HG03469 (cell line): Measurements from ENCODE around the gene CYREN.
"Not testable (repeated sequence)": the region's sequence is repeated elsewhere in the genome, so short reads cannot be mapped to it uniquely, and the experiment has no call there.

ENCODE experiments used
- ATAC-seq: cut with Tn5 transposase; IDR thresholded peaks from one replicate; pipeline ENCODE4 v1.9.1; 2021; ENCODE audit warnings: mild to moderate bottlenecking, moderate library complexity, moderate number of reproducible peaks; ENCODE audit not compliant: unreplicated experiment

Gene CYREN

DNA sequence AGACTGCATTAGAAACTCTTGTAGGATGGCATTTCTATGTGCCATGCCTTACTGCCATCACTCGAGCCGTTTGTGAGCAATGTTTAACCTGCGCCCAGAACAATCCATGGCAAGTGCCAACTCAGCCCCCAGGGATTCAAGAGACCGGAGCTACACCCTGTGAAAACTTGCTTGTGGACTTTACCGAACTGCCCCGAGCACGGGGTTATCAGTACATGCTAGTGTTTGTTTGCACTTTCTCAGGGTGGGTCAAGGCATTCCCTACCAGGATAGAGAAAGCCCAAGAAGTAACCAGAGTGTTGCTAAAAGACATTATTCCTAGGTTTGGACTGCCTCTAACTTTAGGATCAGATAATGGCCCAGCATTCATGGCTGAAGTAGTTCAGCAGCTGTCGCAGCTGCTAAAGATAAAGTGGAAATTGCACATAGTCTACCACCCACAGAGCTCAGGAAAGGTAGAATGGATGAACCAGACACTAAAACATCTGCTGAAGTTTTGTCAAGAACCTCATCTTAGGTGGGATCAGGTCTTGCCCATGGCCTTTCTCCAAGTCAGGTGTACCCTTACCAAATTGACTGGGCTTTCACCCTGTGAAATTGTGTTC, 8.9 kb upstream of the CYREN start:
- ATAC-seq = no peak

DNA sequence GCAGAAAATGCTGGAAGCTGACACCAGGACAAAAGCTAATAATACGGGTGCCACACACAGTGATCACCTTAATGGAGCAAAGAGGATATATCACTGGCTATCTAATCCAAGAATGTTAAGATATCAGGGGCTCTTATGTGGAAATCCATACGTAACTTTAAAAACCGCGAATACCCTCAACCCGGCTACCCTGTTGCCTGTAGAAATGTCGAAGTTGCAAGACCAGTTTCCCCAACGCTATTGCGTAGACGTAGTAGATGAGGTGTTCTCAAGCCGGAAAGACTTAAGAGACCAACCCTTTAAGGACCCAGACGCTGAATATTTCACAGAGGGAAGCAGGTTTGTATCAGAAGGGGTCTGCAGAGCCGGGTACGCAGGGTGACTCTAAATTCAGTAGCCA, 7.9 kb upstream of the CYREN start:
- ATAC-seq = no peak

DNA sequence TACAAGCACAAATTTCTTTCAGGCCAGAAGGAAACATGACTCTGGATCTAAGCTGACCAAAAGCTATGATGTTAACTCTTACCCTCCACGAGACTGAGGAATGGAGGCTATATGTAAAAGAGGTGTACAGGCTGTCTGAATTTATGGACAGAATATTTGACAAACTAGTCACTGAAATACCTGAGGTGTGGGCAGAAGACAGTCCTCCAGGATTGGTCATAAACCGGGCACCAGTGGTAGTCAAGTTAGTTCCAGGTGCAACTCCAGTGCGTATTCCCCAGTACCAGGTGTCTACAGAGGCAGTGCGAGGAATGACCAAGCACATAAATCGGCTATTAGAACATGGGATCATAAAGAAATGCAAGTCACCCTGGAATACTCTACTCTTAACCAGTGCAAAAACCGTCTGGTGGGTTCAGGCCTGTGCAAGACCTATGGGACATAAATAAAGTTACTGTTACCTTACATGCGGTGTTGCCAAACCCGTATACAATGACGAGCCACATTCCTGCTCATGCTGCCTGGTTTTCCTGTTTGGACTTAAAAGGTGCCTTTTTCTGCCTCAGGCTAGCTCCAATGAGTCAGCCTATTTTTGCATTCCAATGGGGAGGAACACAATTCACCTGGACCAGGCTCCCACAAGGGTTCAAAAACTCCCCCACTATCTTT, 6.7 kb upstream of the CYREN start:
- no peak for ATAC-seq

DNA sequence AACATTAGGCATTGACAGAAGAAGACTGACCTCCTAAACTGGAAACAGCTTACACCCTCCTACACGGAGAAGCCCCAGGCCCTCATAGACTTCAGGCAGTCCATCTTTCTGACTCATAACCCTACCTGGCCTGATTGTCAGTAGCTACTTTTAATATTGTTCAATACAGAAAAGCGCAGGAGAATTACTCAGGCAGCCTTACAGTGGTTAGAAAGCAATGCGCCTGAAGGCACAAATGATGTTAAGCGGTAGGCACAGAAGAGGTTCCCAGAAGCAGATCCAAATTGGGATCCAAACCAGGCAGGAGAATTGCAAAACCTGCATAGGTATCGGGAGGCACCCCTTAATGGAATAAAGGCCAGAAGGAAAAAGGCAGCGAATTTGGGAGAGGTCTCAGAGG, 5.4 kb upstream of the CYREN start:
- no peak for ATAC-seq

DNA sequence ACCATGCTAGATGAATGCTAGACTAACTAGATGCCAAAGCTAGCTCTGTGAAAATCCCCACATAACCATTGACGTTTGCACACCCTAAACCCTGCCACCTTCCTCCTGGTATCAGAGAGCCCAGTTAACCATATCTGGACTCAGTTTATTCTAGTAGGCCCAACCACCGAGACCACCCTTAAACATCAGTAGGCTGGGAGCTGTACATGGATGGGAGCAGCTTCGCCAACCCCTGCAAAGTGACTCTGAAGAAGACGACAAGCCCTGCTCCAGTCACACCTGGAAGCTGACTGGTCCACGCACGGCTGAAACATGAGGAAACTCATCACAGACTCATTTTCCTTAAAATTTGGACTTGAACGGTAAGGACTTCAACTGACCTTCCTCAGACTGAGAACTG, 4.4 kb upstream of the CYREN start:
- no peak for ATAC-seq

DNA sequence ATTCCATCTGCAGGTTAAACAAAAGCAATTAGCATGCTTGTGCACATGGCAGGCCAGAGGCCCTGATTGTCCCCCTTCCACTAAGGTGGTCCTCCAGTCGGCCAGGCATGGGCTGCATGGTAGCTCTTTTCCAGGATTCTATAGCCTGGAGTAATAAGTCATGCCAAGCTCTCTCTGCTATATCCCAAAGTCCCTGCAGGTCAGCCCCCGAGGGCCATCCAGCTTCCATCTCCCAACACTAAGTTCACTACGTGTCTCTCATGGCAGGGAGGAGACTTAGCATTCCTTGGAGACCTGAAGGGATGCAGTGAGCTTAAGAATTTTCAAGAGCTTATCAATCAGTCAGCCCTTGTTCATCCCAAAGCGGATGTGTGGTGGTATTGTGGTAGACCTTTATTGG, 3.4 kb upstream of the CYREN start:
- not testable (repeated sequence) for ATAC-seq

GRCh38 chr7:135171581-135172291, 1.2 kb upstream of the CYREN start:
- not testable (repeated sequence) for ATAC-seq

- ATAC-seq = peak; percentile 7
These were observed 533 bp upstream of the CYREN start for GRCh38 chr7:135170998-135171481.

- no peak for ATAC-seq
These were observed 588 bp downstream of the CYREN start for GRCh38 chr7:135169964-135170273.

GRCh38 chr7:135169141-135169963, 1.2 kb downstream of the CYREN start:
- peak; percentile 46 for ATAC-seq

DNA sequence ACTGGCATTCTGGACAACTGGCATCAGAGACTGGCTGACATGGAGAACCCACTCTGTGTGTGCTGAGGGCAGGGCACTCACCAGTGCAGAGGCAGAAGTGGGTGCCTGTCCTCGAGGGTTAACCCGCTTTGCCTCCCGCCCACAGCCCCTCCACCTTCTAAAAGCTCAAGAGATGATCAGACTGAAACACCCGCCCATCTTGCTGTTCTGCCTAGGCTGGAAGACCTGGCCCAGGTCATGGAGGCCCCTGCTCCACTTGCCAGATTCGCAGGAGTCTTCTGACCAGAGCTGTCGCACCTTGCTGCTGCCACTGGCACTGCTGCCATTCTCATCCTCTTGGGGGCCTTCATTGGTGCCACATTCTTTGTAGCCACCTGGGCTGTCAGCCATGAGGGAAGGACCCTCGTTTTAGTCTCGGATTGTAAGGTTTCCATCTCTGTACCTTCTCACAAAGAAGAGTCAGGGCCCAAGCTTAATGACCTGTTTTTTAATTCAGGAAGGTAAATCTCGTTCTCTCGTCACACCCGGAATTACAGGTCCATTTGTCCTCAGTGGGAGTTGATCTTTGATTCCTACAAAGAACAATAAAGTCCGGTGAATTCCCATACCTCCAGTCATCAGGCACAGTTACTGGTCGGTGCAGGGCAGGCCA, 1.9 kb downstream of the CYREN start:
- no peak for ATAC-seq

GRCh38 chr7:135168001-135168400, 2.5 kb downstream of the CYREN start:
- no peak for ATAC-seq

DNA sequence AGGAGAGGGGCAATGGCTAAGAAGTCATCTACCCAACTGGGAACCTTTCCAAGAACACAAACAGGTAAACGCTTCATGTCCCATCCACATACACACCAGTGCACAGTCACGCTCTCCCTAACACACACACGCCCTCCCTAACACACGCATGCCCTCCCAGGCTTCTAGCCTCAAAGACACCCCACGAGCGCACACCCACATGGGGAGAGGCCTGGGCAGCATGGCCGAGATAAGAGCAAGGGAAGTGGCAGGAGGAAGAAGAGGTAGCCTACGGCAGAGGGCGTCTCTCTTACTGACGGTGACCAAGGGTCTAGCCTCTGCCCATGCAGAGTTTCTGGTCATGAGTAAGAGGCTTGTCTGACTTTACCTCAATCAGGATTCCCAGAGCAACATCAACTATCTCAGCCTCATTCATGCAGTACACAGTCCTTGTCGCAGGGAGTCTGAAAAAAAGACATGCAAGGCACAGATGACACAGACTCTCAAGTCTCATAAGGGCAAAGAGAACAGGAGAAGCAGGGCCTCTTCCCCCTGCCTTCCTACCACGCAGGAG, 3.1 kb downstream of the CYREN start:
- ATAC-seq = no peak

GRCh38 chr7:135166338-135166990, 4.0 kb downstream of the CYREN start:
- ATAC-seq = no peak

DNA sequence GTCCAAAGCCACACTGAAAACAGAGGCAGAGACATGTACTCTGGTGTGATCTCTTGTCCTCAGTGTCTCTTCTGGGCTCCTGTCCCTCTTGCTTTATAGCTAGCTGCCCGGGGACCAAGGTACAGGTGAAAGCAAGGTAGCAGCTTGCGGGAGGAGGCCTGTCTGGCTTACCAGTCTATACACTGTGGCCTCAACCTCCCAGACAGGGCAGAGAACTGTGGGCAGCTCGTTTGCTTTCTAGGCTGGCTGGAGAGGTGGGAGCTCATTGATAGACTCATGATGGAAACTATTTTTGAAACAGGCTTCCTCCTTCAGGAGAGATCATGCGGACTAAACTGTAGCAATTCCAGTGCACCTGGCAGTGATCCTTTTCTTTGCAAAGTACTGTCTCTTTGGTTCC, 4.6 kb downstream of the CYREN start:
- ATAC-seq = no peak

DNA sequence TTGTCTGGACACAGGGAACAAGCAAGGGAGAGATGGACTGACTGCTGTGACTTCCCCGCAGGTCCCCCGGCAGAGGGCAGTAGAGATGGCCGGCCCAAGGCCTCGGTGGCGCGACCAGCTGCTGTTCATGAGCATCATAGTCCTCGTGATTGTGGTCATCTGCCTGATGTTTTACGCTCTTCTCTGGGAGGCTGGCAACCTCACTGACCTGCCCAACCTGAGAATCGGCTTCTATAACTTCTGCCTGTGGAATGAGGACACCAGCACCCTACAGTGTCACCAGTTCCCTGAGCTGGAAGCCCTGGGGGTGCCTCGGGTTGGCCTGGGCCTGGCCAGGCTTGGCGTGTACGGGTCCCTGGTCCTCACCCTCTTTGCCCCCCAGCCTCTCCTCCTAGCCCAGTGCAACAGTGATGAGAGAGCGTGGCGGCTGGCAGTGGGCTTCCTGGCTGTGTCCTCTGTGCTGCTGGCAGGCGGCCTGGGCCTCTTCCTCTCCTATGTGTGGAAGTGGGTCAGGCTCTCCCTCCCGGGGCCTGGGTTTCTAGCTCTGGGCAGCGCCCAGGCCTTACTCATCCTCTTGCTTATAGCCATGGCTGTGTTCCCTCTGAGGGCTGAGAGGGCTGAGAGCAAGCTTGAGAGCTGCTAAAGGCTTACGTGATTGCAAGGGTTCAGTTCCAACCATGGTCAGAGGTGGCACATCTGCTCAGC, 6.0 kb downstream of the CYREN start:
- ATAC-seq = no peak

DNA sequence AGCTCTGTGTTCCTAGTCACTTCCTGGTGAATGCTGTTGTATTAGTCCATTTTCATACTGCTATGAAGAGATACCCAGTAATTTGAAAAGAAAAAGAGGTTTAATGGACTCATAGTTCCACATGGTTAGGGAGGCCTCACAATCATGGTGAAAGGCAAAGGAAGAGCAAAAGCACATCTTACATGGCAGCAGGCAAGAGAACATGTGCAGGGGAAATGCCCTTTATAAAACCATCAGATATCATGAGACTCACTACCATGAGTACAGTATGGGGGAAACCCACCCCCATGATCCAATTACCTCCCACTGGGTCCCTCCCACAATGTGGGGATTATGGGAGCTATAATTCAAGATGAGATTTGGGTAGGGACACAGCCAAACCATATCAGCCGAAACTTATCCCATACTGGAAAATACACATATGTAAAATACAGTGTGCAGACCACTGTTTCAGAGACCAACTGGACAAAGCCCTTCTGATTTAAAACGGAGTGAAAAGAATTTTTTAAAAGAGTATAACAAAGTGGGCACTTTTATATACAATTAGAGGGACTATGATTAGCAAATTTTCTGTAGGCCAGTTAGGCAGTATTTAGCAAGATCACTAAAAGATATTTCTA, 8.0 kb downstream of the CYREN start:
- ATAC-seq = no peak

- no peak for ATAC-seq
These were observed 8.8 kb downstream of the CYREN start for GRCh38 chr7:135161669-135162068.
